BLaER1 treated with 17β-estradiol and CSF1 and Interleukin-3, amounts not matched to agents 10 nM and 100 nM (cell line): ENCODE measurements around the gene RNF224.

Experiments used
- H3K27ac ChIP-seq, 11 experiments: shearing (Covaris generic); formaldehyde crosslinking; 2 replicates each; pipeline ENCODE4 v1.8.1; 2022
- H3K27me3 ChIP-seq, 11 experiments: shearing (Covaris generic); formaldehyde crosslinking; 2 replicates each; pipeline ENCODE4 v1.8.1; 2022
- H3K36me3 ChIP-seq, 11 experiments: shearing (Covaris generic); formaldehyde crosslinking; 2 replicates each; pipeline ENCODE4 v1.8.1; 2022
- H3K4me1 ChIP-seq, 10 experiments: shearing (Covaris generic); formaldehyde crosslinking; 2 replicates each; pipeline ENCODE4 v1.8.1; 2022
- H3K4me2 ChIP-seq, 11 experiments: shearing (Covaris generic); formaldehyde crosslinking; 2 replicates each; pipeline ENCODE4 v1.8.1; 2022
- H3K4me3 ChIP-seq, 10 experiments: shearing (Covaris generic); formaldehyde crosslinking; 2 replicates each; pipeline ENCODE4 v1.8.1; 2022
- H3K9ac ChIP-seq, 11 experiments: shearing (Covaris generic); formaldehyde crosslinking; 2 replicates each; pipeline ENCODE4 v1.8.1; 2022
- H3K9me3 ChIP-seq, 11 experiments: shearing (Covaris generic); formaldehyde crosslinking; replicated peaks in 1 of 11; 2 replicates each; pipeline ENCODE4 v1.8.1; 2022
- H4K20me1 ChIP-seq, 11 experiments: shearing (Covaris generic); formaldehyde crosslinking; 2 replicates each; pipeline ENCODE4 v1.8.1; 2022
- Cebpa-rat ChIP-seq, 11 experiments: shearing (Covaris generic); IDR thresholded peaks; 2 replicates each; pipeline ENCODE4 v1.8.1; 2022

The RNF224 gene

GRCh38 chr9:137244486-137245449 lies 17.5 kb downstream of the RNF224 start:
- Histone ChIP-seq H3K4me1 (peaks cover 29 to 66% (median 51%) of the 10 kb centered on the region in 10 experiments), H4K20me1 (peaks cover 30 to 60% (median 47%) of the 10 kb centered on the region in 11 experiments), H3K36me3 (peaks cover 23 to 30% (median 27%) of the 10 kb centered on the region in 11 experiments), H3K27ac (0 out of 22 replicates have a peak overlapping the region, but pooled peaks of 1 of the 11 experiments have one; percentile 15), H3K4me2 (peak overlapping the region; percentile 78 to 100 (median 97)), H3K4me3 (peak overlapping the region in 2 of 10 experiments; percentile 83 to 98; a peak in 1 of 20 replicates), H3K9ac (peak overlapping the region in 10 of 11 experiments; percentile 38 to 97 (median 94); a peak in 10 of 22 replicates), H3K9me3 (peaks cover 0 to 3% (median 0%) of the 10 kb centered on the region in 11 experiments; a peak in 1 of 22 replicates), H3K27me3 (no peaks in the 10 kb centered on the region)
- TF ChIP-seq Cebpa-rat (IDR thresholded peaks at IDR 0.05), result no peak

GRCh38 chr9:137245450-137246421 lies 18.4 kb downstream of the RNF224 start:
- Histone ChIP-seq H3K4me3 (no peak overlapping the region), H3K27ac (no peak overlapping the region), H3K27me3 (no peaks in the 10 kb centered on the region), H3K9me3 (peaks cover 0 to 3% (median 0%) of the 10 kb centered on the region in 11 experiments; a peak in 1 of 22 replicates), H3K9ac (peak overlapping the region in 4 of 11 experiments; percentile 3 to 95 (median 20); a peak in 1 of 22 replicates), H3K4me2 (peak overlapping the region in 8 of 11 experiments; percentile 92 to 100 (median 97); a peak in 16 of 22 replicates), H3K4me1 (peaks cover 28 to 70% (median 54%) of the 10 kb centered on the region in 10 experiments), H4K20me1 (peaks cover 30 to 60% (median 47%) of the 10 kb centered on the region in 11 experiments), H3K36me3 (peaks cover 23 to 30% (median 27%) of the 10 kb centered on the region in 11 experiments)
- TF ChIP-seq Cebpa-rat (IDR thresholded peaks at IDR 0.05), result no peak

- peaks cover 17 to 22% (median 19%) of the 10 kb centered on the region in 11 experiments for H3K36me3 ChIP-seq
- H3K27ac ChIP-seq, result no peak overlapping the region
- peak overlapping the region in 3 of 11 experiments; percentile 5 to 35 (median 23); a peak in 3 of 22 replicates for H3K9ac ChIP-seq
- no peaks in the 10 kb centered on the region for H3K27me3 ChIP-seq
- peaks cover 21 to 48% (median 38%) of the 10 kb centered on the region in 11 experiments for H4K20me1 ChIP-seq
- H3K4me2 ChIP-seq, result peak overlapping the region in 2 of 11 experiments; percentile 36 to 97; a peak in 5 of 22 replicates
- H3K9me3 ChIP-seq, result no peaks in the 10 kb centered on the region
- H3K4me1 ChIP-seq, result peaks cover 27 to 72% (median 54%) of the 10 kb centered on the region in 10 experiments
- no peak for TF ChIP-seq Cebpa-rat (IDR thresholded peaks at IDR 0.05)
- no peak overlapping the region for H3K4me3 ChIP-seq
These were observed 20.0 kb downstream of the RNF224 start for GRCh38 chr9:137247135-137247915.

- Histone ChIP-seq H3K9ac (peak overlapping the region in 2 of 11 experiments; percentile 23 to 35; a peak in 3 of 22 replicates), H3K27ac (no peak overlapping the region), H3K36me3 (peaks cover 11 to 17% (median 14%) of the 10 kb centered on the region in 11 experiments), H3K4me2 (peak overlapping the region in 2 of 11 experiments; percentile 10 to 36; a peak in 4 of 22 replicates), H3K4me3 (no peak overlapping the region), H3K27me3 (no peaks in the 10 kb centered on the region), H3K9me3 (no peaks in the 10 kb centered on the region), H4K20me1 (peaks cover 16 to 42% (median 33%) of the 10 kb centered on the region in 11 experiments), H3K4me1 (peaks cover 23 to 71% (median 53%) of the 10 kb centered on the region in 10 experiments)
- no peak for TF ChIP-seq Cebpa-rat (IDR thresholded peaks at IDR 0.05)
These were observed 20.5 kb downstream of the RNF224 start for GRCh38 chr9:137247916-137248175.

GRCh38 chr9:137250329-137251193 lies 23.3 kb downstream of the RNF224 start:
- H3K4me1 ChIP-seq, result peaks cover 15 to 64% (median 45%) of the 10 kb centered on the region in 10 experiments
- H3K27me3 ChIP-seq, result no peaks in the 10 kb centered on the region
- no peak for TF ChIP-seq Cebpa-rat (IDR thresholded peaks at IDR 0.05)
- peaks cover 0 to 17% (median 6%) of the 10 kb centered on the region in 11 experiments; a peak in 13 of 22 replicates for H4K20me1 ChIP-seq
- peak overlapping the region in 7 of 11 experiments; percentile 12 to 51 (median 26); a peak in 10 of 22 replicates for H3K4me2 ChIP-seq
- no peaks in the 10 kb centered on the region for H3K9me3 ChIP-seq
- no peak overlapping the region for H3K27ac ChIP-seq
- H3K4me3 ChIP-seq, result no peak overlapping the region
- H3K36me3 ChIP-seq, result no peaks in the 10 kb centered on the region
- H3K9ac ChIP-seq, result peak overlapping the region in 6 of 11 experiments; percentile 10 to 60 (median 42); a peak in 9 of 22 replicates

- Histone ChIP-seq H3K27ac (no peak within 1 kb of the TSS), H3K36me3 (peaks cover 0 to 3% (median under 1%) of the 10 kb centered on the region in 11 experiments; a peak in 6 of 22 replicates), H3K4me1 (peaks cover 18 to 62% (median 43%) of the 10 kb centered on the region in 10 experiments), H3K27me3 (no peaks in the 10 kb centered on the region), H3K9ac (peak within 1 kb of the TSS in 6 of 11 experiments; percentile 10 to 60 (median 42); a peak in 9 of 22 replicates), H3K4me3 (no peak within 1 kb of the TSS), H3K4me2 (peak within 1 kb of the TSS in 7 of 11 experiments; percentile 12 to 51 (median 26); a peak in 10 of 22 replicates), H3K9me3 (no peaks in the 10 kb centered on the region), H4K20me1 (peaks cover 0 to 17% (median 9%) of the 10 kb centered on the region in 11 experiments; a peak in 19 of 22 replicates)
- TF ChIP-seq Cebpa-rat (IDR thresholded peaks at IDR 0.05), result no peak
These were observed 23.8 kb downstream of the RNF224 start, which contains the start of gene STPG3 for GRCh38 chr9:137251194-137251461. Gene STPG3, plus strand, starts transcription at chr9:137251286. Its CDS starts 1 bp downstream, at chr9:137251287.
